Stromal cell of bone marrow (primary cell): ENCODE data around the gene HVCN1.
"Not testable (repeated sequence)": the region's sequence is repeated elsewhere in the genome, so short reads cannot be mapped to it uniquely, and the experiment has no call there.

ENCODE experiments used
- DNase-seq: peaks from one replicate; pipeline ENCODE4 v3.0.0-alpha.2; 2012; ENCODE audit warnings: low read depth

HVCN1 gene, protein sequence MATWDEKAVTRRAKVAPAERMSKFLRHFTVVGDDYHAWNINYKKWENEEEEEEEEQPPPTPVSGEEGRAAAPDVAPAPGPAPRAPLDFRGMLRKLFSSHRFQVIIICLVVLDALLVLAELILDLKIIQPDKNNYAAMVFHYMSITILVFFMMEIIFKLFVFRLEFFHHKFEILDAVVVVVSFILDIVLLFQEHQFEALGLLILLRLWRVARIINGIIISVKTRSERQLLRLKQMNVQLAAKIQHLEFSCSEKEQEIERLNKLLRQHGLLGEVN

DNA sequence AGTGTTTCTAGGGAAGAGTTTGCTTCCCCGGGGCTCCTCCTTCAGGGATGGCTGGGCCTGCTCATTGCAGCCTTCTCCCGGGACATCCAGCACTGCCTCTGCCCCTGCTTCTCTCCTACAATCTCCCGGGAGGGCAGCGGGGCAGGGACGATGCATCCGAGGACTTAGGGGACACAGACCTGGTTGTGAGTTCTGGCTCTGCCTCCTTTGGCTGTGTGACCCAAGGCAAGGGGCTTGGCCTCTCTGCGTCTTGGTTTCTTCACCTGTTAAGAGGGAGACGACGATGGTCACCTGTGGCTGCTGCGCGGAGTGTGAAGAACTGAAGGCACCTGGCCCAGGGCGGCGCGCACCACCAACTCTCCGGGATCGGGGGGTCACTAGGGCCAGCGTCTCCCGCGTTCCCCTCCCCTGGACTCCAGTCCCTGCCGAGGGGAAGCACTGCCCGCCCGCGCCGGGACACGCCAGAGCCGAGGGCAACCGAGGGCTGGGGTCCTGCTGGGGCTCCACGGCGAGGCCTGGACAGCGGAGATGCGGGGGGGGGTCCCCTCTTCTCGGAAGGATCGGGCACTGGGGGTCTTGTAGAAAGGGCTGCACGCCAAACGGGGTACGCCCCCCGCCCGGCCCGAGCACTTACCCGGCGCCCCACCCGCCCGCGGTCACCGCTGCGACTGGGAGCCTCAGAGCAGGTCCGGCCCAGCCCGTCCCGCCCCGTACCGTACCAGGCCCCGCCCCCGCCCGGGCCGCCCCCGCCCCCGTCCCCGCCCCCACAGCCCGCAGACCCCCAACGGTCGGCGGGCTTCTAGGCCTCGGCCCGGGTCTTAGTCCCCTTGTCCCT lies at the start of gene HVCN1:
TSS of gene HVCN1 (minus strand) at position 670 of the 835 bp plus-strand sequence. CDS start 5,870 bp downstream, outside the sequence.
- DNase-seq = no peak

DNA sequence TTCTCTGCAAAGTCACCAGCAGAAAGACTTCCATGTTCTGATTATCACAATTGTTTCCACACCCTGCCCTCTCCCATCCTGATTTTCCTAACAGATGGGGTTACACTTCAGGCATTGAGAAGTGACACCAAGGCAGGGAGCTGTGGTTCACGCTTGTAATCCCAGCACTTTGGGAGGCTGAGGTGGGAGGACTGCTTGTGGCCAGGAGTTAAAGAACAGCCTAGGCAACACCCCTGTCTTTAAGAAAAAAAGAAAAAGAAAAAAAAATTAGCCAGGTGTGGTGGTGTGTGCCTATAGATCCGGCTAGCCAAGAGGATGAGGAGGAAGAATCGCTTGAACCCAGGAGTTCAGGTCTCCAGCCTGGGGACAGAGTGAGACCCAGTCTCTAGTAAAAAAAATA lies 48.6 kb upstream of the HVCN1 start:
- no peak for DNase-seq

DNA sequence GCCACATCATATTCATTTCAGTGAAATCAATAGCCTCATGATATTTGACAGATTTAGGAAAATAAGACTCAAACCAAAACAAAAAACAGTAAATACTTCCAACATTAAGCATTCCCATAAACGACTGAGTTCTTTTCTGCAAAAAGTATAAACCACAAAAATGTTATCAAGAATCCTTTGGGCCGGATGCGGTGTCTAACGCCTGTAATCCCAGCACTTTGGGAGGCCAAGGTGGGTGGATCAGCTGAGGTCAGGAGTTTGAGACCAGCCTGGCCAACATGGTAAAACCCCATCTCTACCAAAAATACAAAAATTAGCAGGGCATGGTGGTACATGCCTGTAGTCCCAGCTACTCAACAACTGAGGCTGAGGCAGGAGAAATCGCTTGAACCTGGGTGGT lies 48.1 kb upstream of the HVCN1 start:
- not testable (repeated sequence) for DNase-seq

DNA sequence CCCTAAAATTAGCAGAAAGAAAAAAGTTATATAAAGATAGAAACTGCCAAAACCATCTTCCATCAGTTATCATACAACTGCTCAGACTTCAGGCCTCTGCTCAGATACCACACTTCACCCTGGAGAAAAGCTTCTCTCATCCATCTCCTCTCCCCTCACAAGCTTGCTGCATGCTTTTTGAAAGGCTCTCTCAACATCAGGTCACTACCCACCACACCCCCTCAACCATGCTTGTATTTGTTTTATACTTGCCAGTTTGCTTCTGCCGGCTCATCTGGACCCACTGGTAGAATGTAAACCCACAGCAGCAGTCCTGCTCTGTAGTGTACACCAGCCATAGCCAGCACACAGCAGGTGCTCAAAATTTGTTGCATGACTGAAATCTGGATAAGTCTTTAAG lies 45.0 kb upstream of the HVCN1 start:
- DNase-seq = no peak

DNA sequence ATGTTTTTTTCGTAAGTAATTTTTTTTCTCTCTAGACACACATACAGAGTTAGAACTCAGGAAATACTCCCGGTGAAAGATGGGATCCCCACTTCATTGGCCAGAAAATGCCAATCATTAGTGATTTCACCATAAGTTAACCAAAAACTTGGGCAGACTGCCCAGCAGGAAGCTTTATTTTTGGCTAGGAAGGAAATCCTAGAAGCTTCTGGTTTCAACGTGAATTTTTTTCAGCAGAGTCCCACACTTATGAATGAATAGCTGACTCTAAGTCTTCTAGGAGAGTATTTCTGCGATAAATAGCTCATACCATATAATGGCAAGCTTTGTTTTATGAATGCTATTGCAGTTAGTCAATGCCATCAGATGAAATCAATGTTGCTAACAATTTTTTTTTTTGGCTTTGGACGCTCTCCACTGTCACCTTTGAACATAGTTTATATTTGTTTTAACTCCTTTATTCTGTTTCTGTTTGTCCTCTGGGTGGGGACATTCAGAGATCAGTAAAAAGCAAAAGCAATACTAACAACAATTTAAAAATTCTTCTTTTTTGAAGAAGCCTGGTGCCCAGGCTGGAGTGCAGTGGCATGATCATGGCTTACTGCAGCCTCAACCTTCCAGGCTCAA lies 44.3 kb upstream of the HVCN1 start:
- DNase-seq = peak; percentile 64

DNA sequence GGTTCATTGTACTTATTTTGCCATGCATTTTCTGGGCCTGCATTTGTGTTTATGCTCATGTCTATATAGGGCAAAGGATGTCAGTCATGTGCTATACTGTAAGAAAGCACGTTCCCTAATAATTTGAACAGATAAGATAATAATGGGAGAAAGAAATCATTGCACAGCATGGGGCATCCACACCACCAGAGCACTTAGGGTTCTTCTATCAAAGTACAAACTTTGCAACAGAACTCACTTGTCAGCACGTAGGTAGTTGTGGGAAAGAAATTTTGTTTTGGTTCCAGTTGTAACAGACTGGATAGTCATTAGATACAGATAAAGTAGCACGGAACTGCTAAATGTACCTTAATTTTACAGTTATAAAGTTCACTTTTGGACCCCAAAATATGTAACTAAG lies 43.7 kb upstream of the HVCN1 start:
- no peak for DNase-seq

DNA sequence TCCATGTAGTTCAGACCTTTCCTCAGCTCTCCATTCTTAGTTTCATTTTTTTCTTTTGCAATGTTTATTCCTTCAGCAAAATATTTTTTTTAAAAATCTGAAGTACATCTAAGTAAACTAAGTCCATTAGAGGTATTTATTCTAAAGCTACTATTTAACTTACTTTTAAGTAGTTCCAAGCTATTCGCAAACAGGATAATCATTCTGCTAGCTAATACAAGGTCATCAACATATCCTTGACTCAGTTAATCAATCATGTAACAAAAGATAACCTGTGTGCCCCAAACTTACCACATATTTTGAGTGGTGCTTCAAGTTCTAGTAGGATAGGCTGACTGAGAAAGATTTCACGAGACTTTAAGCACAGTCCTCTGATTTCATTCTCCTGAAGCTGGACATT lies 42.6 kb upstream of the HVCN1 start:
- DNase-seq = no peak

DNA sequence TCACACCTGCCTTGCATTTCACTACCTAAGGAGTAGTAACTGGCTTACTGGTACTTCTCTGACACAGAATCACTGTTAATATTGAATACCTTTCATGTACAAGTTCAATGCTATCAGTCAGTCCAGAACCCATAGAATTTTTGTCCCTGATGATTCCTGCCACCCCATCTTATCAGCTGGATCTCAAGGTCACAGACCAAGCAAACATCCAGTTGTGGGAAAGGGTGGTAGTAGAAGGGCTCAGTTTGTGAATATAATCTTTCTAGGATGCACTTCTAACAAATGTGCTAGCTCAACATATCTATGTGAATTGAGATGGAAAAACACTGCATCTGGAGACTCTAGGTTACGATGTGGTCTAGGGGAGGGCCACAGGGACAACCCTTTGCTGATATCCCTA lies 39.7 kb upstream of the HVCN1 start:
- DNase-seq = no peak

DNA sequence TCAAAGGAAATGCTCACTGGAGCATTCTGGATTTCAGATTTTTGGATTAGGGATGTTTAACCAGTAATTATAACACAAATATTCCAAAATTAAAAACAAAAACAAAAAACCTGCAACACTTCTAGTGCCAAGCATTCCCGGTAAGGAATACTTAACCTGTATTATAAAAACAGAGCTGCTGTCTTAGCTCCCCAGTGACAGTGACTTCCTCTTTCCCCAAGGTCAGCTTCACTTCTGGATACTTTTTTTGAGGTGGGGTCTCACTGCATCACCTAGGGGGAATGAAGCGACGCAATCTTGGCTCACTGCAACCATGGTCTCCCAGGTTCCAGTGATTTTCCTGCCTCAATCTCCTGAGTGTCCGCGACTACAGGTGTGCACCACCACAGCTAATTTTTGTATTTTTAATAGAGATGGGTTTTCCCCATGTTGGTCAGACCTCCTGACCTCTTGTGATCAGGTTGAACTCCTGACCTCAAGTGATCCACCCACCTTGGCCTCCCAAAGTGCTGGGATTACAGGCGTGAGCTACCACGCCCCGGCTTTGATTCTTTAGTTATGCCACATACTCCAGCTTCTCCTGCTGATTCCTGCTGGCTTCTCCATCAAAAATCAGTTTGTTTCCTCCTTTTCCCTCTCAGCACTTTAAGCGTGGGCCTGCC lies 37.9 kb upstream of the HVCN1 start:
- no peak for DNase-seq

DNA sequence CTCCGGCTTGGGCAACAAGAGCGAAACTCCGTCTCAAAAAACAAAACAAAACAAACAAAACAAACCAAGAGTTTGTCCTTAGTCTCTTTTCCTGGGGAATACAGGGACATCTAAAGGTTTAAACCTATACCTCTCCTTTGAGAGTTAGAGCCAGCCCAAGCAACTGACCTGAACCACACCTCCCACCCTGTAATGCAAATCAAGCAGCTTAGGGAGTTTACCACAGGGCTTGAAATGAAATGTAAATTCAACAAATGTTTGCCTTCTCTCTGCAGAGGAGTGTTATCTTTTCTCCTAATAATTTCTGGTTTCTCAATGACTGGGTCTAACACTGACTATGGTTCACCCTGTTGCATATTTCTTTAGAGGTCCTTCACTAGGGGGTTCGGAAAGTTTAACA lies 37.1 kb upstream of the HVCN1 start:
- no peak for DNase-seq

DNA sequence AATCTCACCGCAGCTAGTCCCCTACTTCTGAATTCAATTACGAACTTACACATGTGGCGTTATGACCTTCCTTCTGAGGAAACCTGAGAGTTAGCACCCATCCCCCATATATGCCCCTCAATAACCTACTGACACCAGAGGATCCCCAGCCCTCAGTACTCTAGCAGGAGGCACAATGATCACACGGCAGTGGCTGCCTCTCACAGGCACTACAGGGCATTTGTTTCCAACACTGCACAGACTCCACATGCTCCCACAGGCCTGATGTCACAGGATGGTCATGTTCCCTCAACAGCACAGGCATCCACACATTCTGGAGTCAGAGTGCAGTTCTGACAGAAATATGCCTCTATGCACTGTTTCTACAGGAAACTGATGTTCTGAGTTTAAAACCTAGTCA lies 36.4 kb upstream of the HVCN1 start:
- no peak for DNase-seq

DNA sequence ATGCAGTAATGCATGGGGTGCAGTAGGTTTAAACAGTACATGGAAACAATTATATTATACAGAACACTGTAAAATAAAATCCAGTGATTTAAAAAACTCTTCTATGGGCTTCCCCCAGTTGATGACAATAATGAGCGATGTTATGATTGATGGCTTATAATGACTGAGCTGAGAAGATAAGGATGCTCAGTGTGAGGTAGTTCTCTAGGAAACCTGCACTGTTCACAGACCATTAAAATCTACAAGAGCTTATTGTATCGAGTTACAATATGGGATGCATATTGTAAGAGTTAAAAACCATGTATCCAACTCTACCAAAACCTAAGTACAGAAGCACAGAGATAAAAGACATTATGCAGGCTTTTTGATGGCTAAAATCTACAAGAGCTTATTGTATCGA lies 34.0 kb upstream of the HVCN1 start:
- DNase-seq = not testable (repeated sequence)

DNA sequence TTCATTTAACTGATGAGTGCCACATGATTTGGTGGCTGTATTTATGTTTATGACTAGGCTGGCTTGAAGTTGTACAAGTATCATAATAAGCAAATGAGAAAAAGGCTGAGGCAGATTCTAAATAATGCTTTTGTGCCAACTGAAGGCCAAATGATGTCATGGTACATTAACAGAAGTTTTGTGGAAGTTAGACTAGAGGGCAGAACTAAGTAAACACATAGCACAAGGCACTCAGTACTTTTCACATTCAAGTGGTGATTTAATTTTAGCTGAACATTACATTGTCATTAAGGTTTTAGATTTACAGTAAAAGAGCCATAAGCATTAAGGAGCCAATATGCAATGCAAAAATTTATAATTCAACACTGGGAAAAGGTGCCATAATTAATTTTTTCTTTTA lies 32.7 kb upstream of the HVCN1 start:
- DNase-seq = no peak

DNA sequence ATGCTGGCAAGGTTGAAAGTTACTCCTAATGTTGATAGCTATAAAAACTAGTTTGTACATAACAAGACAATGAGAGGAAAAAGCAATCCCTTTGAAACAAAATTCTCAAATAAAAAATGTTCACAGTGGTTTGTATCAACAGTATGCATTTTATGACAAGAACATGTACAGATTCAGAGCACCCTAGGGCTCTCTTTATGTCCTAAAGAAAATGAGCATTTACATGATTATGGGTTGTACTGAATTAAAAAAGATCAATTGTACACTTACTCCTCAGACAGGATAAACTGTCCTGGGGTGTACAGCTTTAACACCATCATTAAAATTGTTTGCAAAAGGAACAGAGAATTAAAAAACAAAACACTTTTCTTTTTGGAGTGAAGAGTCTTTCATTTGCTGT lies 31.6 kb upstream of the HVCN1 start:
- no peak for DNase-seq

DNA sequence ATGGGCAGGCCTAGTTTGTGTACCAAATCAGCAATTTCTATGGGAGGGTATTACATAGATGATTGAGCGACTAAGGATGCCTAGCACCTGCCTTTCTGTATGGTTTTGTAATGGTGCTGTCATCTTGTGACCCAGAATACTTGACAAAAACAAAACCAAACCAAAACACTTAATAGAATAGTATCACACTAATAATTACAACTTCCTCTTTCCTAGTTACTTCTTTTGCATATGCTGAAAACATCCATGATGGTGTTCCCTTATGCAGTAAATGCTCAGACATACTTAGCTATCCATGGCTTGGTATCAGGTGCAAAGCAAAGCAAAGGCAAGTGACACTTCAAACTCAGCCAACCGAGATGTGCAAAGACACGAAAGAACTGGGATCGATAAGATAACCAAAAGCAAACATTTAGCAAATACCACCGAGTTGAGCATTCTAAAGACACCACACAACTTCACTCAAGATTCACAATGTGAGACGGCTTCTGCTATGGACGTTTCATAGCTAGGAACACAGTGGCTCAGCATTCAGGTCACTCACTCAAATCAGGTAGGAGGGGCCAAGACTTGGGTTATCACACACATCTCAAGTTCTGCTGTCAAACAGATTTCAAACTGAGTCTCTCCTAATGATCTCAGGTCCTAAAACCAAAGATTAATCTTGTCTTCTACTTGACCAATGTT lies 29.4 kb upstream of the HVCN1 start:
- no peak for DNase-seq

DNA sequence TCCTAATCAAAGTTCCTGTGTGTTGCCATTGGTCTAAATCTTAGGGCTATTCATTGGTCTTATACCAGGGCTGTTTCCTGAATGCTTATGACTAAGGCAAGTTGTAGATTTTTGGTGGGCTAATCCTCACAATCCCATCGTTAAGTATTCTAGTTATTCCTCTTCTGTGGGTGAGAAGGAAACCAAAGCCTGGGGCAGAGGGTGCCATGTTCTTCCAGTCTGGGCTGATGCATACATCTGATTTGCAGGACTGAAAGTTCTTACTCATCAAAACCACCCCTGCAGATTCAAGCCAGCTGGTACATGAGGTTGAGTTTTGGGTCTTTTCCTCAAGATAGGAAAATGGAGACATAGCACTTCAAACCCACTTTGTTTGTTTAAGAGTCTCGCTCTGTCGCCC lies 28.1 kb upstream of the HVCN1 start:
- DNase-seq = no peak

DNA sequence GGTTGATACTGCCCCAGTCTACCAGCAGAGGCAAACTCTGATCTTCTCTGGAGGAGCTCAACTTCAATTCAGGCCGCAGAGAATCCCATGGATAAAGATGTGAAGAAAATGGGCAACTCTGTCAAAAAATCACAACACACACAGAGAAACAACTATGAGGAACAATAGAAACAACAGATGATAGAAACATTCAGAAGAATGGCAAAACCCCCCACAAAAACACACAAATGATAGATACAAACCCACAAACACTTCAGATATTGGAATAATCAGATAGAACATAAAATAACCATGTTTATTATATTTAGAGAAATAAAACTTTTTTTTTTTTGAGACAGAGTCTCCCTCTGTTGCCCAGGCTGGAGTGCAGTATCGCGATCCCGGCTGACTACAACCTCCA lies 20.0 kb upstream of the HVCN1 start:
- no peak for DNase-seq

DNA sequence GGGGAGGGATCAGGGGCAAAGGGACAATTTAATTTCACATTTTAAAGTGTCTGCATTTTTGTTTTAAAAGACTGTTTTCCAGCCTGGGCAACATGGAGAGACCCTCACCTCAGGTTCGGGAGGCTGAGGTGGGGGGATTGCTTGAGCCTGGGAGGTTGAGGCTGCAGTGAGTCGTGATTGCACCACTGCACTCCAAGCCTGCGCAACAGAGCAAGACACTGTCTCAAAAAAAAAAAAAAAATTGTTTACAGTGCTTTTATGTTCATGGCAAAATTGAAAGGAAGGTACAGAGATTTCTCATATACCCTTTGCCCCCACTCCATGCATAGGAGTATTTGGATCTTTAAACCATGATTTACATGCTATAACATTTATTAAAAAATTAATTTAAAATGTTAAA lies 16.4 kb upstream of the HVCN1 start:
- DNase-seq = no peak

DNA sequence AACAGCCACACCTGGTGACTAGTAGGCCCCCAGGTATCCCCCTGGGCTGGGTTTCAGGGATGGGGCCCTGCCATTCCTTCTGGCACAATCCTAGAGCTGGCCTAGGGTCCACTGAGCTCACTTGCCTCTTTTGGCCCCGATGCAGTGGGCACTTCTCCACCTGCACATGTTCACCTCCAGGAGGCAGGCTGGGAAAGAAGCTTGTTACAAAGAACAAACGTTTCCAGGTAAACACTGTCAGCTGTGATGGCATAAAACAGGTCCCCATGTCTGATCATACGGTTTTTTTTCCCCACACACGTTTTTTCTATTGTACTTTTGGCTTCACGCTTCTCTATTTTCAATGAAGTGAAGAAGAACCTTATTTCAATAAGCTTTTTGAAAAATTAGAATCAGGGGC lies 15.8 kb upstream of the HVCN1 start:
- DNase-seq = no peak

DNA sequence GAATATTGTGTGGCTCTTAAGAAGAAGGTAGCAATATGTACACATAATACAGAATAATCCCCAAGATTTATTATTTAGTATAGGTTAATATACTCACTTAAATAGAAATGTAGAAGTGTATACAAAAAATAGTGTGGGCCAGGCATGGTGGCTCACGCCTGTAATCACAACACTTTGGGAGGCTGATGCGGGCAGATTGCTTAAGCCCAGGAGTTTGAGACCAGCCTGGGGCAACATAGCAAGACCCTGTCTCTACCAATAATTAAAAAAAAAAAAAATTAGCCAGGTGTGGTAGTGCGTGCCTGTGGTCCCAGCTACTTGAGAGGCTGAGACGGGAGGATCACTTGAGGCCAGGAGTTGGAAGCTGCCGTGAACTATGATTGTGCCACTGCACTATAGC lies 15.3 kb upstream of the HVCN1 start:
- DNase-seq = no peak

DNA sequence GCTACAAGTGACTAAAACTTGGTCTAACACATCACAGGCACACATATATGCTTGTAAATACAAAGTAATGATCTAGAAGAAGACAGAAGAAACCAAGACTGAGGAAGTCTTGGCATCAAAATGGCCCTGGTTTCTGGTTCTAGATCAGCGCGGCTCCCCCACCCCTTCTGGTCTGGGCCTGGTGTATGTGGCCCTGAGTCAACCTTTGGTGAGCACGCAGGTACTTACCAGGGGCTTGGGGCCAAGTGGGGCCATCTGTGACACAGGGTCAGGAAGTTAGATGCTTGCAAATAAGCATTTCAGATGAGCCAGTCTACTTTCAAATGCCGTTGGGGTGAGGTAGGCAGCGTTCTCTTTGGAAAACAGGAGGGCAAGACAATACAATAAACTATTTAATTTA lies 13.2 kb upstream of the HVCN1 start:
- DNase-seq = no peak
